Fibroblast of skin of back (primary cell): ENCODE measurements around the gene RTP4. TPM values are rescaled to one million over a fixed set of nuclear protein-coding genes. Genes with fewer than 3 reads are reported as not detected.

Experiments used
- DNase-seq: peaks from one replicate; pipeline ENCODE4 v3.0.0-alpha.2; 2013
- polyA plus RNA-seq, 2 experiments: library from polyadenylated mRNA; unstranded; fragments of 120-200 nt; gene quantifications; one replicate each; pipeline ENCODE4 v1.2.1, GENCODE V29; 2013; ENCODE audit not compliant: insufficient read length in 2 of 2

The RTP4 gene, protein sequence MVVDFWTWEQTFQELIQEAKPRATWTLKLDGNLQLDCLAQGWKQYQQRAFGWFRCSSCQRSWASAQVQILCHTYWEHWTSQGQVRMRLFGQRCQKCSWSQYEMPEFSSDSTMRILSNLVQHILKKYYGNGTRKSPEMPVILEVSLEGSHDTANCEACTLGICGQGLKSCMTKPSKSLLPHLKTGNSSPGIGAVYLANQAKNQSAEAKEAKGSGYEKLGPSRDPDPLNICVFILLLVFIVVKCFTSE
- polyA plus RNA-seq (2013, experiment 1 of 2; ENCODE audit: insufficient read length): not detected
- not detected for polyA plus RNA-seq (2013, experiment 2 of 2; ENCODE audit: insufficient read length)

DNA sequence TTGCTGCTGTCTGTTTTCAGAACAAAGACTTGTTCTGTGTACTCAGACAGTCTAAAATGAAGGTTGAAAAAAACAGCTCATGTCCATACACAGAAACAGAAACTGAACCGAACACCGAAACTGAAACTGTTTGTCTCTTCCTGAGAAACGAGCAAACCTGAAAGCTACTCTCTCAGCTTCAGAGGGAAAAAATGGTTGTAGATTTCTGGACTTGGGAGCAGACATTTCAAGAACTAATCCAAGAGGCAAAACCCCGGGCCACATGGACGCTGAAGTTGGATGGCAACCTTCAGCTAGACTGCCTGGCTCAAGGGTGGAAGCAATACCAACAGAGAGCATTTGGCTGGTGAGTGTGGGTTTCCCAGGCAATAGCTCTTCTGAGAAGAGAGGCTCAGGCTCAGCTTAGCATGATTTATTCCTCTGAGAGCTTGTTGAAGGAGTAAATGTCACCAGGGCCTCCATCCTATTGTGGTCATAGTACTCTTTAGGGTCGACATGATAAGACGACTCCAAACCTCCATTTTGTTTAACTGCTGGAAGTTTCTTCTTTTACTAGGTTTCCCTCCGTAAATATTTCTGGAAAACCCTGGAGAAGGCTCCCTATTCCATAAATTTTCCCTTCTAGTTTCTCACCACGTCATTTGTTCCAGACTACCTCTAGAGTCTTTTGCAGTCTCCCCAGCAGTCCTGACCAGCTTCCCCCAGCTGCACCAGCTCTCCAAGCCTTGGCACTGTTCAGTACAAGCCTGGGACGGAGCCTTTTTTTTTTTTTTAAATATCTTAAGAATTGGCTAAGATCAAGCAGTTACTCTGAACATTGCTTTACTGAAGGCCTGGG is at the start of gene RTP4:
TSS of gene RTP4 (plus strand) at position 135 of the 838 bp plus-strand sequence. CDS start at position 192, 57 bp downstream.
- no peak for DNase-seq

DNA sequence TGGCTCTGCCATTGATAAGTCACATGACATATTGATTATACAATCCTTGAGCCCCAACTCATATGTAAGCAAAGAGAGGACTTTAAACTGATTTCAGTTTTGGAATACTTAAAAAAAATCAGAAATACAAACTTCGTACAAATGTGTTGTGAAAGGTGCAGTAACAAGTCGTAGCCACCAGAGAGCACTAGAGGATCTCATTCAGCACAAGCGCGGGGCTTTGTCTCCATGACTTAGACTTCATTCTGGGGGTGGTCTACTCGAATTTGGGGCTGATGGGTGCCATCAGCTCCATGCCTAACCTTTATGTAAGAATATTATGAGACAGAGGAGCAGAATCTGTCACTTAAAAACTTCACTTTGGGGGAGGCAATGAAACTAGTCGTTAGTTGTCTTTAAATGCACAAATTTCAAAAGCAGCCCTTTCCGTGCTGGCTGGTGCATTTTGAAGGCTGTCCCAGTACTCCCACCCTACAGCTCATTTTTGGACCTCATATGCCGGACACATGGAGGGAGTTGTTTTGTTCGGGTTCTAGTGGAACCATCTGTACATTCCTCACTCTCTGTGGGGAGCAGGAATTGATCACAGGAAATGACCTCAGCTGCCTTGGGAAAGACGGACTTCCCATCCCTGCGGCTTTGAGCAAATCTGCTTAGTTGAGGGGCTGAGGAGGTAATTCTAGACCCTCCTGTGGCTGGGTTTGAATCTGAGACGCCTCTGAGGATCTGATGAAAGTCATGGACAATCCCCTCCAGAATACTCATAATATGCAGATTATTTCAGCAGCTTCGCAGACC is 49.2 kb upstream of the RTP4 start:
- peak; percentile 73 for DNase-seq

DNA sequence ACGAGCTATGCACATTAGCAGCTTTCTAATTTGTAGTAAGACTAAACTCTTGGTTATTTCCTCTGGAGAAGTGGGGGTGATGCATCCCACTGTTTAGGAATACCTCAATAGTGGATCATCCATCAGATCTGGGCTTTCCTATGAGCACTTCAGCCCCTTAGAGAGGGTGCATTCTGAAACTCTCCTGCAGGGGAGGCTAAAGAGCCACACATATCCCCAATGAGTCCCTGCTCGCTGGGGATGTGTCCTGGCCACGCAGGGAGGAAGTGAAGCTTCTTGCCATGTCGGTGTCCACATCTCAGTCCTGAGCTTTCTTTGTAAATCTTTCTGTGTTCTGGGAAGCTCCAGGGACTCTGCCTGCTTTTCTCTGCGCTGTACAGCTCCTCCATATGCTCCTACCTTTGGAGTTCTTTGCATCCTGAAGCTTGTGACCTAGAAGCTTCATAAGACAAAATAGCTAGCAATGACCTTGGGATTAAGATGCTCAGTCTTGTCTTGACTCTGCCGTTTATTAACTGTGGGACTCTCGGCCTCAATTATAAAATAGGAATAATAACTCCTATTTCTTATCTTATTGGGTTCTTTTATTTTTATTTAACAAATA is 48.4 kb upstream of the RTP4 start:
- DNase-seq: peak; percentile 77

DNA sequence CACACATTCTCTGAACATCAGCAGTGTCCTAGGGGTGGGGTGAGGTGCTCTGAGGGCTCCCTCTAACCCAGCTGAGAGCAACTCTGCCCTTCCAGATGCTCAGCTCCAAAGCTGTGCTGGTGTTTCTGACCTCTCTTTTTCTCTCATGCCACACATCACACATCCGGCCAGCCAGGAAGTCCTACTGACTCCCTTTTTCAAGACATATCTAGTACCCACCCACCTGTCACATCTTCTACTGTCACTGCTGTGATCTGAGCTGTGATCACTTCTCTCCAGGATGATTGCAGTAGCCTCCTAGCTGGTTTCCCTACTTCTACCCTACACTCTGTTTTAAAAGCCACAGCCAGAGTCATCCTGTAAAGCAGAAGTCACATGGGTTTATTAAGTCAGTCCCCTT is 46.4 kb upstream of the RTP4 start:
- DNase-seq: no peak

DNA sequence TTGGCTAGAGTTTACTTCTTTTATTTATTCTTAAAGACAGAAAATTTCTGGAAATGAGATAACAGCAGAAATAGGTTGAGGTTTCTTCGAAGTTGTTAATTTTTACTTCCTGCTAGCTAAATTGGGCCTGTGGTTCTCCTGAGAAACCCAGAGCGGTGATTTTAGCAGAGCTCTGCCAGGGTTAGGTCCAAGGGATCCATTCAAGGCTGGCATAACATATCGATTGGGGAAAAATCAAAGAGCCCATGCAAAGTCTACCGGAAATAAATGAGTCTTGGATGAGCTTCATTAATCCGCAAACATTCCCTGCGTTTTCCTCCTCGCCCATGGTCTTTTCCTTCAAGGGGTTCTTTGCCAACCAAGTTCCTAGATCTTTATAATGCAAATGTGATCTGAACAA is 45.9 kb upstream of the RTP4 start:
- no peak for DNase-seq

DNA sequence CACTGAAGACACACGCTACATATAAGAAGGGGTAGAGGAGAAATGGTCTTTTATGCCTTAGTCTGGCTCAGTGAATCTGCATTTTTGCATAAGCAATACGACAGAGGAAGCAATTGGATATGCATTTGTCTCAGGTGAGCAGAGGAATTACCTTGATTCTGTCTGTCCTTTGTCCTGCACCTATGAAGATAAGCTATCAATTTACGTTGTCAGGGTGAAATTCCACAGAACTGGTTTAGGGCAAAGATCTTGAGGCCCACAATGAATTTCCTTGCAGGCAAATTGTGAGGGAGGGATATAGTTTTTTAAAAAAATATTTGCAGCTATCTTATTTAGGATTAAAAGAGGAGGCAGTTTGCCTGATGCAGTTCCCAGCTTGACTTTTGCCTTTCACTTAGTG is 45.1 kb upstream of the RTP4 start:
- no peak for DNase-seq

DNA sequence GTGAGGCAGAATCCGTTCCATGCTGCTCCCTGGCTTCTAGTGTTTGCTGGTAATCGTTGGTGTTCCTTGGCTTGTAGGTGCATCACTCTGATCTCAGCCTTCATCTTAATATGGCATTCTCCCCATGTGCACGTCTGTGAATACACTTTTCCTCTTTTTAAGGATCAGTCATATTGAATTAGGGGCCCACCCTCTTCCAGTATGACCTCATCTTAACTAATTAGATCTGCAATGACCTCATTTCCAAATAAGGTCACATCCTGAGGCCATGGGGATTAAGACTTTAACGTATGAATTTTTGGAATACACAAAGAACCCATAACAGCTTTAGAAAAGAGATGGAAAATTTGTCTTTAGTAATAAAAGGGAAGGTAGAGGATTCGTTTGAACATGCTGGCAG is 42.6 kb upstream of the RTP4 start:
- DNase-seq: no peak

DNA sequence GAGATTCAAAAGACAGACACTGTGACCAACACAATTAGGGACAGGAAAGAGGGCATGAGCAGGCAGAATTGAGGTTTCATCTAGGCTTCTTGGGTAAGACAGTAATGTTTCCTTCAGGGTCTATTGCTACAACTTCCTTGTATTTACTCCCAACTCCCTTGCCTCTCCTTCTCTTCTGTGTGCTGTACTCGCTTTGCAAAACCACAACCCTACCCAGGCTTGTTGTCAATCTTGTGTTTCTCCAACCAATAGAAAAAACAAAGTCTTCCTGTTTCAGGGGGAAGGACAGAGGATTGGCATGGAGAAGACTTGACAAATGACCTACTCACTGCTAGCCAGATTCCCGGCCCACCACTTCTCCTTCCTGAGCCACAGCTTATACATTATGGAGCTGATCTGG is 40.3 kb upstream of the RTP4 start:
- DNase-seq: no peak

DNA sequence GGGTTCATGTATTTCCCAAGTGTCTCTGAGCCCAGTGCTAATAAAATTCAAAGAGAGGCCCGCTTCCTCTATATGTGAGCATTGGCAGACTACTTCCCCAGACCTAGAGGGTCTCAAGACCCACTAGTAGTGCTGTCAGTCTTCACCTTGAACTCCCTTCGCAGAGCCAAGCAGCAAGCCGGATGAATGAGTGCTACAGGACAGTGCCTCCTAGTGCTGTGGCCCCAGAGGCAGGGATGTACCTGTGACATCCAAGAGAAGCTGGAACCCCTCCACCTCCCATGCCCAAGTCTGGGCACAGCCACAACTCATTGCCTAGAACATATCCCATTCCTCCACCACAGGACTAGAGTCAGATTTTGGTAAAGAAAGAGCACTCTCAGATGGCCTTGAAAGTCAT is 39.5 kb upstream of the RTP4 start:
- DNase-seq: no peak

DNA sequence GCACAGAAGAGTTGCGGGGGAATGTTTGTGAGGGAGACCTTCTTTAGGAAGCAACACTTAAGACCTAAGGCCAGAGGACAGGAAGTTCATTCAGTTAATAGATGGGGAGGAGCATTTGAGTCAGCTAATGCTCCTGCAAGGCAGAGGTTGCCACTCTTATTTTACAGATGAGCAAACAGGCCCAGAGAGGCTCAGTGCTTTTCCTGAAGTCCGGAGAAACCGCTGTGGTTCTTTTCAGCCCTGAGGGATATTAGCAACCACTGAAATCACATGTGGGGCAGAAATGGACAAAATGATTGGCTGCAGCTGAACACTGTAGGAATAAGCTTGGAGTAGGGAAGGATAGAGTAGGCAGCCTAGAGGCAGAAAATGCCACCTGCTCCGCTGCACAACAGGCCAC is 33.3 kb upstream of the RTP4 start:
- no peak for DNase-seq

DNA sequence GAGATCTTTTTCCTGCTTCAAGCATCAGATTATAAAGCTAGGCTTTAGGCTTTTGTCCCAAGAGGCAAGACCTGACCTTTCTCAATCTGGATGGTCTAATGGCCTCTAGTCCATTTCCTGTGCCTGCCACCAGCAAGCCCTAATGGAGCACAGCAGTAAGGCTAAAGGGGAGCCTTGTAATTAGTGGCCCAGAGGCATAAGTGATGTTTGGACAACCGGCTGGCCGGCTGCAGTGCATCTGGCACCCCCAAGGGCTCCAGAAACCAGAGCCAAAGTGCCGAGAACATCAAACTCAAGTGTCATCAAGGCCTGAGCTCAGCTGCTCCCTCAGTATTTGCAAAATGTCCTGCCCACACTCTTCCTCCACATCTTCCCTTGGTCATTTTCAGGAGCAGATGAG is 31.9 kb upstream of the RTP4 start:
- DNase-seq: no peak

DNA sequence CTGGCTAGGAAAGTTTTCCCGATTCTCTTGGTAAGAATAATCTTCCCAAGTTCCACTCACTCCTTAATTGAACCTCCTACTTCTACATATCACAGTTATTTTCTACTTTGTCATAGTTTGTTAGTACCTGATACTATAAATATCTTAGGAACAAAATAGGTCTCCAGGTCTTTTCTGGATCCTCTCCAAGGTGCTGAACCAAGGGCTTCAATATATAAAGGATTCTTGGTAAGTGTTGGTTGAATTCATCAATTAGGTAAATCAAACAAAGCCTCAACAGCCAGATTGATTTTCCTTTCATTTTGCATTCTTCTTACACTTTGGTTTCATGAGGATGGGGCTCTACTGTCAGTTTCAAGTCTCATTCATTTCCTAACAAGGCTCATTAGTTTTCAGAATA is 27.6 kb upstream of the RTP4 start:
- DNase-seq: no peak

DNA sequence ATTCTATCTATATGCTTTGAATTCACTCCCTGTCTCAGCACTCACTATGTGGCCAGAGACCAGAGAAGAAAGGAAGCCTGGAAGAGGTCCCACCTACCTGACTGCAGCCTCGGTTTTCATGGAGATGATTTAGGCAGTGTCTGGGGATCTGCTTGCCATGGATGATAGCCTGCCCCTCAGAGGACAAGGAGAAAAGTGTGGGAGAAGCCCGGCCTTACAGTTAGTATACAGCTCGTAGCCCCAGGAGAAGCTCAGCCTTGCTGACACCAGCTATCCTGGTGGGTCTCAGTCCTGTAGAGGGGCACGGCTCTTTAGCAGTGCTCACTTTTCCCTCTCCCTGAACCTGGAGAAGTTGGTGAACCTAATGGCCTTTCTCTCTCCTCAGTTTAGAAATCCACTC is 25.9 kb upstream of the RTP4 start:
- no peak for DNase-seq

DNA sequence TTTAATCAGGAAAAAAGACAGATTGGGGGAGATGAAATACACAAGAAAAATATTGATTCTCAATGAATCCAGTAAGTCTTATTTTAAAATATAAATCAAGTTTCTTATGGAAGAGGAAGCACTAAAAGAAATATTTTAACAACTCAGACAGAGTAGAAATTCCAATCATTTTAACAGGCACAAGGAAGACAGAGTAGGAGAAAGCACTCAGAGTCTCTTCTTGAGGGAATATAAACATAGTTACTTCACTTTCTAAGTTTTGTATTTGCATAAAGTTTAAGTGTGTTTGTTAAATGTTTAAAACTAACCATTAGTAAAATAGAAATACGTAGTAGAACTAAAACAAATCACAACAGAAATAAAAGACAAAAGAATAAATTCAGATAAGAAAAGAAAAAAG is 24.5 kb upstream of the RTP4 start:
- no peak for DNase-seq

DNA sequence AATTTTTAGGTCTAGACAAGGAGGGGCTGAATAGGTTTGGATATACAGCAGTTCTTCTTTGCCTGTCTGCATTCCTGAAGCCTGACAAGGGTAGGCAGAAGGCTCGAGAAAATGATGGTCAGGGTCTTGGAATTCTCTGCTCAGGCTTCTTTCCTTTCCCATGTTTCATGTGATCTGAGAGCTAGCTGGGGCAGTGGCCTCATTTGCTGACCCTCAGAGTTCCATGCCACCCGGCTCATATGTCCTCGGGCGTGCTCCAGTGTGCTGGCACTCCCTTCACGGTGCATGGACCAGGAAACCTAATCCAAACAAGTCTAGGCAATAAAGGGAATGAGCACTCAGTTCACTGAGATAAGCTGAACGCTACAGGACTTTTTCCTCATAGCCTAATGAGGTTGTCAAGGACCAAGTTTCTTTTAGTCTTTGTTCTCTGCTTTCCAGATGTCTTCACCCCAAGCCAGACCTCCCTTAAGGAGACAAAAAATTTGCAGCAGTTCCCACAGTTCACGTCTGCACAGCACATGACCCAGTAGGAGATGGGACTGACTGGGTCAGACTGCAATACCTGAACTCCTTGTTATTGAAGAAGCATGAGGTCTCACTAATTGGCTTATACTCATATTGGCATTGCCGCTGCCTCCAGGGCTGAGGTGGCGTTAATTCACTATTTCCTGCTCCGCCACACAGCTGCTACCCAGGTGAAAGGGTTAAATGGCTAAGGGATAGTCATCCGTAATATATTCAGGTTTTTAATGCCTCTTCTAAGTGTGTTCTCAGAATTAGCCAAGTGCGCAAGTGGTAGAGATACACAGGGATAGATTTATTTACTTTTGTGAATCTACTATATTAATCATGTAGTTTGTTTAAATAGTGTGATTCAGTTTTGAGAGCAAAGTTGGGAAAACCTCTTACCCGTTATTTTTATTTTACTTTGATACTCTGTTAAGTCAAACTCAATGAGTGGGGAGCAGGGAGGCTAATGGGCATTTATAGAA is 15.3 kb upstream of the RTP4 start:
- DNase-seq: peak; percentile 84

DNA sequence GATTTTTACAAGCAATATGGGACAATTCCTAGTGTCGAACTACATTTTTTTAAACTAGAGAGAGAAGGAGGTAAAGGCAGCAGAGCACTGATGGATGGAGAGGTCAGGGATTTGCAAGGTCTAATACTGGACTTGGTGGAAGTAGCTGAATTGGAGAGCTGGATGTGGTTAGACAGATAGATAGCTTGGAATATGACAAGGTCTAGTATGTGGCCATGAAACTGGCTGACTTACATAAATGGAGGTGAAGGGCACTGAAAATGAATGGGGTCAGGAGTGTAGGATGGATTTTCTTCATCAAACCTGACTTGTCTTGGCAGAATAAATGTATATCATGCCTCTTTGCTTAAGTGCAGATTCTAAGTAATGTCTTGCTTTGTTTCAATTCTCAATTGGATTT is 10.1 kb upstream of the RTP4 start:
- no peak for DNase-seq

DNA sequence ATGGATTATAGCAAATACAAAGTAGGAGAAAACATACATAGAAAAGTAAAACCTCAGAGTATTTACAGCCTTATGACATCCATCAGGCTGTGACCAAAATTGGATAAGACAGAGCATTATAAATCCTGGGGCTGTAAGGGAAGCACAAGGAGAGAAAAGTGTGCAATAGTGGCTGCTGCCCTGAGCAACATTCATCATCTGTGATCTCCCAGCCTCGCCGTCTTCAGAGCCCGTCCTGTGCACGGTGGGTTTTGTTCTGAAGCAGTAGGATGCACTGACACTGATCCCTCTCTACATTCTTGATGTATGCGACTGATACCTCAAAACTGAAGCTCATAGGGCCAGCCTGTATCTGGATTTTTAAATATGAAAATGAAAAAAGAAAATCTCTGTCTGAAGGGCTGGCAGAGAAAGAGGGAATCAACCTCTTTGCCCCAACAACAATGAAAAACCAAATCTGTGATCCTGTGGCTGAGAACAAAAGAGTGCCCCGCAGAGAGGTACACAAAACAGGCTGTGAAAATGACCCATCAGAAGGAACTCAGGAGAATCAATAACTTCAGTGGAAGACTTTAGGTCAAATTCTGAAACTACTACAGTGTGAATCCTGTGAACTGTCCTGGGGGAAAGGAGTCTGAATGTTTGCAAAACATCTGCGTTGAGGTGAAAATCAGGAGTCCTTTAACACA is 8.2 kb upstream of the RTP4 start:
- DNase-seq: no peak

DNA sequence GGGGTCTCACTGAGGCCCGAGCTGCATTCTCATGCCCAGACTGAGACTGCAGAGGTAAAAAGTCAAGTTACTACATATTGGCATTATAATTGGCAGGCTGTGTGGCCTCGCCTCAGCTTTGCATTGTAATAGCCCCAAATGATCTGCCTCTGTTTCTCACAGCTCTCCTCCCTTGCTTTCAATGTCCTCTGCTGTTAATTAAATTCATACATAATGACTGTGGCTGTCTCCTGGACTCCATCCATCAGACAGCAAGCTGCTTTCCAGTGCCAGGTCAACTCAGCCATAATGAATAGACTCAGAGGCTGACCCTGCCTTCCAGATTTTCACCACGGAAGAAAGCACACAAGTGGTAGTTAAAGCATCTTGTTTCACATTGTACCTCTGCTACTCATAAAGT is 7.6 kb upstream of the RTP4 start:
- no peak for DNase-seq

DNA sequence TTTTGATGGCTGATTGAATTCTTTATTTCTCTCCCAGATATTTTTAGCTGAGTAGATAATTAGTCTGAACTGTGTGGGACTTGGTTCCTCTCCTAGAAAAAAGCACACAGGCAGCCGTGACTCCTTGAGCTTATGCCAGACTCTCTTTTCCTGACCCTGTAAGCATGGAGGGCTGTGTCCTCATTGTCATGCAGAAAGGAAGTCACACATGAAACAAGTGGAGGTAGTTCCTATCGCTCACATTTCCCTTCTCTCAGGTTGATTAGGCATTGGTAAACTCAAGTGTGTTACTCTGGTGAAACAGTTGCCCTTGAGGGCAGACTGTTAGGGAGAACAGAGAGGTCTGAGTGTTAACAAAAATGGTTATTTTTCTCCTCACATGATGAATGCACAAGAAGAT is 6.3 kb upstream of the RTP4 start:
- DNase-seq: no peak

DNA sequence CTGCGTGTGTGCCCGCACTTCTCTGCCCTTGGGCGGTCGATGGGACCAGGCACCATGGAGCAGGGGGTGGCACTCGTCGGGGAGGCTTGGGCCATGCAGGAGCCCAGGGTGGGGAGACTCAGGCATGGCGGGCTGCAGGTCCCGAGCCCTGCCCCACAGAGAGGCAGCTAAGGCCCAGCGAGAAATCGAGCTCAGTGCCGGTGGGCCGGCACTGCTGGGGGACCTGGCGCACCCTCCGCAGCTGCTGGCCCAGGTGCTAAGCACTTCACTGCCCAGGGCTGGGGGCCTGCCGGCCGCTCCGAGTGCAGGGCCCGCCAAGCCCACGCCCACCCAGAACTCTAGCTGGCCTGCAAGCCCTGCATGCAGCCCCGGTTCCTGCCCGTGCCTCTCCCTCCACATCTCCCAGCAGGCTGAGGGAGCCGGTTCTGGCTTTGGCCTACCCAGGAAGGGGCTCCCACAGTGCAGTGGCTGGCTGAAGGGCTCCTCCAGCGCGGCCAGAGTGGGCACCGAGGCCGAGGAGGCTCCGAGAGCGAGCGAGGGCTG is 553 bp upstream of the RTP4 start:
- no peak for DNase-seq

DNA sequence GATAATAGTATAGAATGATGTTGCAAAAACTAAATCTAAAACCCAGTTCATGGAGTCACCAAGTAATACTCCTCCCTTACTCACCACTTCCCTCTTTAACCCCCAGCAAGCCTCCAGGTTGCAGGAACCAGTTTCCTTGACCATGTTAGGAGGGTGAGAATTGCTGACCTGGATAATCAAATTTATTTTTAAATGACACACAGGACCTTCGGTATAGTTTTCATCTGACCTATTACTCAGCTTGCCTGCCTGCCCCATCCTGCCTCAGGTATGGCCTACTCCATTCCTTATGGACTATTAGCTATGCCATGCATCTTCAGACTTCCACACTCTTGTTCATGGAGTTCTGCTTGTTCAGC is 883 bp downstream of the RTP4 start:
- DNase-seq: no peak
